Measurements from ENCODE around the gene NKAIN2. TPM values are rescaled to one million over a fixed set of nuclear protein-coding genes. Genes with fewer than 3 reads are reported as not detected.

The NKAIN2 gene
- total and polyA plus RNA-seq, 8 donors = 0.02 to 0.09 TPM; not detected in 6

DNA sequence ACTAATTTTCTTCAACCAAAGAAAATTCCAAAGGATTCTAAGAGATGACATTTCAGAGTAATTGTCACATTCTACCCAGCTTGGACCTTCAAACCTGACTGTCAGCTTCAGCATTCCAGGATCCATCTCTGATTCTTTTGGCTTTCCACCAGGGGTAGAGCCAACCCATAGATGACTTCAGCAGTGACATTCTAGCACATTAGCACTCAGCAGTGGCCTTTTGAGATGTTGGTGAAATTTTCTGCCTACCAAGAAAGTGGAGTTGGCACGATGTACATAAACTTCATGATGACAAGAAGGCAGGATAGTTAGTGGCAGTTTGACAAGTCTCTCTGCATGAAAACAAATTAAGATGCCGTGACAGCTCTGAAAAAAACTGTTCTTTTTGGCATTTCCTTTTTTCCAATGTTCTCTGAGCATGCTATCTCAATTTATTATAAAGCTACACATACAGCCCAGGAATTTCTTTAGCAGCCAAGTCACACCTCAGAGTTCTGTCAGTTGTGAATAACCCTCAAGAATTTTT lies 692.1 kb downstream of the NKAIN2 start:
- intact Hi-C loops (cut with DNase I) = no loop called here
- no peak for FAIRE-seq

DNA sequence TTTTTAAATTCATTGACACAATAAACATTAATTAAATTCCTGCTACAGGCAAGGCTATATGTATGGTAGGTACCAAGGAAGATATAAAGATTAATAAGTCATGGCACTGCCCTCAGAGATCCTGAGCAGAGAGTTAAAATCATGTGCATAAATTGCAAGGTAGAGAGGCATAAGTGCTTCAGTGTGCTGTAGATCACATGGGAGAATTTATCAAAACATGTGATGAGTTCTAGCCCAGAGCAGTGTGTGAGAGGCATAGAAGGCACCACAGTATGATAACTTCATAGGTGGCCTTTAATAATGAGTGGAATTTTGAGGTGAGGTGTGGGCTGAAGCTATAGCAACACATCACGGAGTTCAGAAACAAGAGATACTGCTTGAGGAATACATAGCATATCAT lies 692.7 kb downstream of the NKAIN2 start:
- no peaks in the 10 kb centered on the region for H3K9me3 ChIP-seq
- H3K4me3 ChIP-seq = no peak overlapping the region
- DNase-seq = no peak
- TF ChIP-seq CTCF (IDR thresholded peaks at IDR 0.05) = no peak
- no peaks in the 10 kb centered on the region for H3K36me3 ChIP-seq
- H3K27ac ChIP-seq = no peak overlapping the region
- WGBS, 2 donors = 57 to 74% methylated on average over 1 of the region's 1 CpG
- FAIRE-seq = no peak
- peaks cover 0 to 4% (median 0%) of the 10 kb centered on the region in 4 donors for H3K27me3 ChIP-seq
- intact Hi-C loops (cut with DNase I) = no loop called here
- H3K4me1 ChIP-seq = no peaks in the 10 kb centered on the region
- ATAC-seq = no peak

More for the DNA sequence above, 692.1 kb downstream of the NKAIN2 start:
- 58 to 68% methylated on average over 2 of the region's 2 CpGs for WGBS, 2 donors
- no peak for DNase-seq
- no peaks in the 10 kb centered on the region for H3K4me1 ChIP-seq
- peaks cover 0 to 4% (median 0%) of the 10 kb centered on the region in 4 donors for H3K27me3 ChIP-seq
- no peak for TF ChIP-seq CTCF (IDR thresholded peaks at IDR 0.05)
- no peaks in the 10 kb centered on the region for H3K36me3 ChIP-seq
- no peak for ATAC-seq
- H3K9me3 ChIP-seq = no peaks in the 10 kb centered on the region
- no peak overlapping the region for H3K27ac ChIP-seq
- no peak overlapping the region for H3K4me3 ChIP-seq

- 47% methylated on average over 2 of the region's 2 CpGs for WGBS, 2 donors
- no peak for ATAC-seq
- Histone ChIP-seq H3K4me1 (no peaks in the 10 kb centered on the region), H3K36me3 (no peaks in the 10 kb centered on the region), H3K4me3 (no peak overlapping the region), H3K27me3 (no peaks in the 10 kb centered on the region), H3K27ac (no peak overlapping the region), H3K9me3 (no peaks in the 10 kb centered on the region)
- intact Hi-C loops (cut with DNase I) = no loop called here
- DNase-seq = no peak
- FAIRE-seq = no peak
- no peak for TF ChIP-seq CTCF (IDR thresholded peaks at IDR 0.05)
Observed at GRCh38 chr6:124512431-124512830, 708.8 kb downstream of the NKAIN2 start.

- no peak for ATAC-seq
- no peak for FAIRE-seq
Observed at GRCh38 chr6:124517339-124517738, 713.7 kb downstream of the NKAIN2 start.

More at GRCh38 chr6:124517339-124517738, 713.7 kb downstream of the NKAIN2 start:
- DNase-seq = no peak
- WGBS, 2 donors = 35 to 45% methylated on average over 2 of the region's 2 CpGs
- TF ChIP-seq CTCF (IDR thresholded peaks at IDR 0.05) = no peak
- H3K27ac ChIP-seq = no peak overlapping the region
- no peaks in the 10 kb centered on the region for H3K27me3 ChIP-seq
- intact Hi-C loops (cut with DNase I) = no loop called here
- no peak overlapping the region for H3K4me3 ChIP-seq
- H3K36me3 ChIP-seq = no peaks in the 10 kb centered on the region
- no peaks in the 10 kb centered on the region for H3K9me3 ChIP-seq
- H3K4me1 ChIP-seq = no peaks in the 10 kb centered on the region
